HL-60 (cell line): ENCODE results near the gene NAA10.

Experiments
- GABPA ChIP-seq: IDR thresholded peaks from 2 replicates; pipeline ENCODE4 v1.6.1; 2012; ENCODE audit warnings: low read depth
- POLR2AphosphoS5 ChIP-seq: IDR thresholded peaks from 2 replicates; pipeline ENCODE4 v1.6.1; 2012; ENCODE audit warnings: low read depth
- SPI1 ChIP-seq: IDR thresholded peaks from 2 replicates; pipeline ENCODE4 v1.6.1; 2012; ENCODE audit warnings: low read depth, mild to moderate bottlenecking, borderline replicate concordance
- TF ChIP-seq, protein P1 (sequence below): IDR thresholded peaks from one replicate; pipeline ENCODE4 v1.5.1; 2011; ENCODE audit warnings: low read length, control low read depth, inconsistent platforms; ENCODE audit not compliant: insufficient read depth

DNA sequence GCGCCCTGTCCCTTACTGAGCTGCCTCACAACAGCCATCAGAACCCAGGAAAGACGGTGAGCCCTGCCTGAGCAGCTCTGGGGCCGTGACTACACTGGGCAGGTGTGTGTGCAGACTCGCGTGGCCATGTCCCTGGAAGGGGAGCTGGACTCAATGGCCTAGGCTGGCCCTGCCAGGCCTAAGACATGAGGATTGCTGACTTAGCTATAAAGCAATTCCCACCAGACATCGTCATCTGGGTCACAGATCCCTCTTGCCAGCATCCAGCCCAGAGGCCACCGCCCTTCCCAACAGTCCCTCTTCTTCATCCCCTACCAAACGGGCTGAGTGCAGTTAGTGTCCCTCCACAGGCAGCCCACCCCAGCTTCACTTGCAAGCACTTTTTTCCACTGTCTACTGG lies 3.7 kb downstream of the NAA10 start:
- TF ChIP-seq, protein P1, sequence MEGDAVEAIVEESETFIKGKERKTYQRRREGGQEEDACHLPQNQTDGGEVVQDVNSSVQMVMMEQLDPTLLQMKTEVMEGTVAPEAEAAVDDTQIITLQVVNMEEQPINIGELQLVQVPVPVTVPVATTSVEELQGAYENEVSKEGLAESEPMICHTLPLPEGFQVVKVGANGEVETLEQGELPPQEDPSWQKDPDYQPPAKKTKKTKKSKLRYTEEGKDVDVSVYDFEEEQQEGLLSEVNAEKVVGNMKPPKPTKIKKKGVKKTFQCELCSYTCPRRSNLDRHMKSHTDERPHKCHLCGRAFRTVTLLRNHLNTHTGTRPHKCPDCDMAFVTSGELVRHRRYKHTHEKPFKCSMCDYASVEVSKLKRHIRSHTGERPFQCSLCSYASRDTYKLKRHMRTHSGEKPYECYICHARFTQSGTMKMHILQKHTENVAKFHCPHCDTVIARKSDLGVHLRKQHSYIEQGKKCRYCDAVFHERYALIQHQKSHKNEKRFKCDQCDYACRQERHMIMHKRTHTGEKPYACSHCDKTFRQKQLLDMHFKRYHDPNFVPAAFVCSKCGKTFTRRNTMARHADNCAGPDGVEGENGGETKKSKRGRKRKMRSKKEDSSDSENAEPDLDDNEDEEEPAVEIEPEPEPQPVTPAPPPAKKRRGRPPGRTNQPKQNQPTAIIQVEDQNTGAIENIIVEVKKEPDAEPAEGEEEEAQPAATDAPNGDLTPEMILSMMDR, result no peak
- no peak for TF ChIP-seq POLR2AphosphoS5
- TF ChIP-seq GABPA, result no peak
- TF ChIP-seq SPI1, result no peak
